ENCODE data around the gene CDSN. TPM values are rescaled to one million over a fixed set of nuclear protein-coding genes. Genes with fewer than 3 reads are reported as not detected.

CDSN gene
- total and polyA plus RNA-seq, 2 of the 4 experiments (the other 2 are of a cell fraction) = not detected

GRCh38 chr6:31154436-31154835 lies 34.2 kb upstream of the CDSN start:
- BruUV-seq (replicated peaks) = no TSS peak
- H3K56ac ChIP-seq (ENCODE audit: extremely low read depth, insufficient read depth, low read length) = no peak overlapping the region
- H3K23ac ChIP-seq (ENCODE audit: low read depth, low read length) = no peak overlapping the region

More at GRCh38 chr6:31154436-31154835, 34.2 kb upstream of the CDSN start:
- H4K20me1 ChIP-seq (ENCODE audit: insufficient read depth, low read length) = no peaks in the 10 kb centered on the region
- no peak overlapping the region for H4K91ac ChIP-seq (ENCODE audit: insufficient read depth, low read depth, low read length)
- peaks cover 13% of the 10 kb centered on the region for H3K9me1 ChIP-seq (ENCODE audit: insufficient read depth, low read length)
- H4K8ac ChIP-seq (ENCODE audit: low read depth in 2 of 2, low read length in 2 of 2) = no peak overlapping the region
- TF ChIP-seq USF2 (IDR thresholded peaks at IDR 0.05; ENCODE audit: low read depth, low read length) (no peak), CTCF (conservative IDR thresholded peaks at IDR 0.05; ENCODE audit: low read depth, low read length) (no peak), ELK1 (IDR thresholded peaks at IDR 0.05; ENCODE audit: borderline replicate concordance, low read depth, low read length) (no peak), CHD1 (IDR thresholded peaks at IDR 0.05; ENCODE audit: low read depth, low read length) (no peak), POLR2A (IDR thresholded peaks at IDR 0.05; ENCODE audit: low read depth, low read length) (no peak), NFE2L2 (IDR thresholded peaks at IDR 0.05; ENCODE audit: low read depth, low read length) (no peak), RAD21 (IDR thresholded peaks at IDR 0.05; ENCODE audit: low read length) (no peak), FOS (IDR thresholded peaks at IDR 0.05; ENCODE audit: low read depth, low read length) (no peak), SMC3 (IDR thresholded peaks at IDR 0.05; ENCODE audit: low read depth, low read length) (no peak), BHLHE40 (IDR thresholded peaks at IDR 0.05; ENCODE audit: low read depth, low read length) (no peak)
- no peak overlapping the region for H2AFZ ChIP-seq (replicated peaks; ENCODE audit: low read length, poor library complexity)
- H2BK20ac ChIP-seq (ENCODE audit: low read depth, low read length) = no peak overlapping the region
- H2BK5ac ChIP-seq (ENCODE audit: low read depth, low read length, poor library complexity, severe bottlenecking) = no peak overlapping the region
- no peak overlapping the region for H3K4ac ChIP-seq (ENCODE audit: low read depth, low read length)
- H3K18ac ChIP-seq (ENCODE audit: low read depth, low read length) = no peak overlapping the region
- no peaks in the 10 kb centered on the region for H3K9me3 ChIP-seq (ENCODE audit: control insufficient read depth, insufficient read depth, low read length)
- dilution Hi-C loops (cut with HindIII; ENCODE audit: low sequenced_read_pairs, unreplicated experiment) (no loop called here), in situ Hi-C loops (cut with MboI; ENCODE audit: low sequenced_read_pairs) (no loop called here), intact Hi-C loops (cut with micrococcal nuclease) (no loop called here)
- H3K4me3 ChIP-seq (ENCODE audit: insufficient read depth, low read depth, low read length) = no peak overlapping the region
- DNase-seq (no peak), ATAC-seq (ENCODE audit: low read depth) (no peak)
- no peak overlapping the region for H4K5ac ChIP-seq (ENCODE audit: low read depth, low read length)
- ChIA-PET CTCF (no interaction called here), POLR2A (ENCODE audit: unreplicated experiment) (no interaction called here)
- whole genome bisulfite sequencing, 2 experiments (ENCODE audit: extremely low coverage in 2 of 2, insufficient read length in 1 of 2) = 100% methylated on average over 4 of the region's 15 CpGs; no CpG with 5 or more reads in 1 of the 2 experiments
- no peak overlapping the region for H3K14ac ChIP-seq (replicated peaks; ENCODE audit: low read depth, low read length)
- no peak overlapping the region for H2AK5ac ChIP-seq (ENCODE audit: low read depth, low read length)
- no peak overlapping the region for H3K4me2 ChIP-seq (ENCODE audit: low read depth, low read length)
- peaks cover 6 to 28% of the 10 kb centered on the region in 2 experiments for H3K79me1 ChIP-seq (ENCODE audit: low read depth in 1 of 2, low read length in 2 of 2)
- H2AK9ac ChIP-seq (replicated peaks; ENCODE audit: low read depth, low read length, poor library complexity) = peak overlapping the region; percentile 55
- H2BK120ac ChIP-seq (ENCODE audit: low read depth, low read length) = no peak overlapping the region
- H3K4me1 ChIP-seq (ENCODE audit: control insufficient read depth, insufficient read depth, low read length) = peaks cover 7% of the 10 kb centered on the region
- no peak overlapping the region for H3K27ac ChIP-seq (ENCODE audit: insufficient read depth, low read length)
- H3K27me3 ChIP-seq (ENCODE audit: control insufficient read depth, insufficient read depth, low read length) = no peaks in the 10 kb centered on the region
- H3K9ac ChIP-seq (ENCODE audit: low read depth, low read length) = no peak overlapping the region
- H2BK15ac ChIP-seq (ENCODE audit: low read depth, low read length) = no peak overlapping the region
- H3K36me3 ChIP-seq (ENCODE audit: control insufficient read depth, insufficient read depth, low read length) = peaks cover 19% of the 10 kb centered on the region
